Renal cortical epithelial cell (primary cell): ENCODE measurements around the gene IL11RA. TPM values are rescaled to one million over a fixed set of nuclear protein-coding genes. Genes with fewer than 3 reads are reported as not detected.

Experiments used
- DNase-seq: peaks from one replicate; pipeline ENCODE4 v3.0.0-alpha.2; 2011; ENCODE audit warnings: low read depth
- total RNA-seq: library from RNA; depleted of rRNA; stranded (reverse); fragments of >200 nt; gene quantifications from 2 replicates; pipeline ENCODE4 v1.2.3, GENCODE V29; 2014

Gene IL11RA
- total RNA-seq, 1 donor from 2014 or later, result 4.5 TPM

DNA sequence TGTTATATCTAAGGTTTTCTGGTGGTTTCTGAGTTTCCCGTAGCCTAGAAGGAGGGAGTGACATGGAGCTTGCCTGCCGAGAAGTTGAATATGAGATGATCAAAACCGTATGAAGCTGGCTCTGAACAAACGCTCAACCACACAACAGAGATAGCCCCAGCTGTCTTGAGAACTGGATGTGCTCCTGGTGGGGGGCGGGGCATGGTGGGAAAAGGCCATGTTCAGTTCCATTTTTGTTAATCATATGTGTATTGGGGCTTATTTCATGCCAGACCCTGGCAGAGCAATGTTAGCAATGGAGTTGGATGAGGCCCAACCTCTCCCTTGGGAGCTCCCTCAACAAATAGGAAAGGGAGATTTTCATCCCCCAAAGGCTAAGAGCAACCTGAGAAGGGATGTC, 34.2 kb downstream of the IL11RA start:
- DNase-seq, result no peak

DNA sequence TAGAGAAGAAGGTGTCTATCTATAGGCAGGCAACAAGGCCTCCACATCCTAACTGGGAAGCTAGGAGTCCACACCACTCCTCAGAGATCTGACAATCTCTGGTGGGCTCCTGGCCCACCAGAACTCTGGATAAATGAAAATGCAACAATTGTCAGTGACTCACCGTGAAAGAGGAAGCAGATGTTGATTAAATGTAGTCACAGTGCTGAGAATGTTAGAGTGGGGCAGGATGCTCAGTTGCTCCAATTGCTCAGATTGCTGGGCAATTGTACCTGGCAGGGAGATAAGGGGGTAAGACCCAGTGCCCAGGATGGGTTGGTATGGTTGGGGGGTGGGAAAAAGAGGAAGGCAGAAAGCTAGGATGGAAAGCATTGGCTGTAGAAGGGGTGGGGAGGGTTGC, 34.7 kb downstream of the IL11RA start:
- no peak for DNase-seq

DNA sequence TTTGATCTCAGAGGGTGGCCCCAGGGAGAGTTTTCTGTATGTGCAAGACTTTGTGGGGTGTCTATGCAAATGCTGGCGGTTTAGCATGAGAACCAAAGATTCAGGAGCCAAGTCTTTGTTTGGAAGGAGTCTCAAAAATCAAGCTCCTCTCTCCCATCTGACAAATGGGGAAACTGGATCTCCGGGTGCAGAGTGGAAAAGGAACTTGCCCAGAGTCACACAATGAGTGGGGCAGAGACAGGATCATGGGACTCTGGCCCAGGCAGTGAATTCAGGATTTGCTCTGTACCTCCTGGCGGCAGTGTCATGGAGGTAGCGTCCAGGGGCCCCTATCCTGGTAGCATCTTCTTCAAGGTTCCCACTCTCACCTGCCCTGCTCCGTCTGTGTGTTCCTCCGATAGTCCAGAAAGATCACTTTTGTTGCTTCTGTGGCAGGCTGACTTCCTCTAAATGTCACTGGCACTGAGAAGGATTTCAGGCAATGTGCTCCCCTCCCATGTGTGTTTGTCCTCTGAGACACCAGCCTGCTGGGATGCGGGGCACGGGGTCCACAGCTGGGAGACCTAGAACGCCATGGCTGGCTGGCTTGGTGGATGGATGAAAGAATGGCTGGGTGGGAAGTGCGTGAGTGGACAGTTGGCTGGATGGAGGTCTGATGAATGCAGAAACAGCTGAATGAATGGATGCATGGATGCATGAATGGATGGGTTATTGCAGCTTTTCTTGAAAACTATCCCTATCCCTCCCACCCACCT, 35.5 kb downstream of the IL11RA start:
- no peak for DNase-seq

DNA sequence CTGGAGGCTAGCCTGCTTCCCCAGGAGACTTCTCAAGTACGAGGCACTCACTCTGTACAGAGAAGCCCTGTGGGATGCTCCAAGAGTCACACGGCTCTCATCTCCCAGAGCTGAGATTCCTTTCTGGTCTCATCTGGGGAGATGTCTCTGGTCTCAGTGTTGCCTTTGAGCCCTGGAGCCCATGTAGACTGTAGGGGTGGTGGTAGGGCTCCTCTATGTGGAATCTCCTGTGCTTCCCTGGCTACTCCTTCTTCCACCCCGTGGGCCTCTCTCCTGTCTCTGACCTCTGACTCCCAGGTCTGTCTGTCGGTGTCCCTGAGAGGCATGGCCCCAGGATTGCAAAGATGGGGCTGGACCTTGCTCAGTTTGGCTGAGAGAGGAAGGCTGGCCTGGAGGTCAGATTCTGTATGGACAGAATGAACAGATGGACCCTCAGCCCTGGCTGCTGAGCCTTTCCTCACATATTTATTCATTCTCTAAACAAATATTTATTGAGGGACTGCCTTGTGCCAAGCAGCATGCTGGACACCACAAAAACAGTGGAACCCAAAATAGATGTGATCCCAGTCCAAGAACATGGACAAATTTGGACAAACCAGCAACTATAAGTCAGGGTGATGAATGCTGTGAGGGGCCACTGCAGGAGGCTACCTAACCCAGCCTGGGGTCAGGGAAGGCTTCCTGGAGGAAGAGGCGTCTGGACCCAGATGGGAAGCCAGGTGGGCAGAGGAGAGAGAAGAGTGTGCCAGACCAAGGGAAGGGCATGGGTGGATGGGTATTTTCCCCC, 36.5 kb downstream of the IL11RA start:
- no peak for DNase-seq

DNA sequence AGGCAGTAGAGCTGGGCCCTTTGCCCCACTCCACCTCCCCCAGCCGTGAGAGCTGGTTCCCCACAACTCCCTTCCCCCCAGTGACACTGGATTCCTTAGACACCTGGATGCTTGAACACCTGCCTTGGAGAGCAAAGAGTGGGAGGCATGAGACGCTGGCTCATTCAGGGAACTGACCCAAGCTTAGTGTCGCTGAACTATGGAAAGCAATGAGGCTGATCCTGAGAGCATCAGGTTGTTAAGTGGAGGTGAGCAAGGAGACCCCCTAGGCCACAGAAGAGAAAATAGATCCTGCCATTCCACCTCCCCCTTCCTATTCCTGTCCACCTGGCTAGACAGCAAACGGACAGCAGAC, 37.1 kb downstream of the IL11RA start:
- no peak for DNase-seq

DNA sequence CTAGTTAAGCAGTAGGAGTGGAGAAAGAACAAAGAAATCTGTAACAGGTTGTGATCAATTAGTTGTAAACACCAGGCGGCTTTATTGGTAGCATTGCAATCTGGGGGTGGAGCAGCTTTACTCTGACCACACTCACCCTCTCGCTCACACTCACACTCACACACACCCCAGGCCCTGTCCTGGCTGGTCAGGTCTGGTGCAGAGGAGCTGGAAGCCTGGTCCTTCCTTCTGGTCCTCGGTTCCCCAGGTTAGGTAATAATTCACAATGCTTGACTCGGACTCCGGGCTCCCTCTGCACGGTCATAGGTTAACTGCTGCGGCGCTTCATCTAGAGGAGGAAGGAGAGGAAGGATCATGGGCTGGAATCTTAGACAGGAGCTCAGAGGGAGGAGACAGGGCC, 37.5 kb downstream of the IL11RA start:
- no peak for DNase-seq

DNA sequence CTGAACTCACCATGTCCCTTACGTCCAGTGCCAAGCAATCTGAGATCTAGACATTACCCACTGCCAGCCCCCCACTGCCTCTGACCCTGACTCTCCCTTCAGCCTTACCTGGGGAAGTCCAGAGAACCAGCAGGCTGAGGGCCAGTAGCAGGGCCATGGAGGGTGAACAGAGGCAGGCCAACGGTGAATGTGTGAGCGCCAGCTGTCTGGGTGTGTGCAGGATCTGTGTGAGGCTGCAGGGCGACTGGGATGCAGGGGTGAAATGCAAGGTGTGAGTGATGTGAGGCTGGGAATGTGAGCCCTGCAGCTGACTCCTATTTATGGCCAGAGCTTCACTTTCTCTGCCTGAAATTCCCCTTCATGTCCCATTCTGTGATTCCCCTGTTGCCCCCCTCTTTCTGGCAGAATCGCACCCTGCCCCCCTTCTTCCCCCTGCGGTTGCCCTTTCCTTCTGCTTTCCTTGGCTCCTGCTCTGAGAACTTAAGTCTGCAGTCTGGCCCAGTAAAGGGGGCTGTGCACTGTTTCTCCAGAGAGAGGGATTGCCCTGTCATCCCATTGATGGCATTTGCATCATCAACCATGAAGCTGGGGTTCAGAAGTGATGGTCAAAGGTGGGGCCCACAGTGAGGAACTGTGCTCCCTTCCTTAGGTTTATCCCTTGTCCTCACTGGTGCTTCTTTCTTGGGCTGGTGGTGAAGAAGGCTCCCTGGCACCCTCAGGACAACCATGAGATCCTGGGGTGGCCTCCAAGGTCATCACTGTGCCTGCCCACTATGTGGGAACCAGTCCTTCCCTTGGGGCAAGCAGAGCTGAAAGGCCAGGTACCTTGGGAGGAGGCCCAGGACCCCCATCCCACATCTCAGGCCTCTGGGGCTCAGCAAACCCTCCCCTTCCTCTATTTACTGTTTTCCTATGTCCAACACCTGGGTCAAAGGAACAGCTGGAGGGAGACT, 39.3 kb downstream of the IL11RA start, which contains the start of gene CCL19:
TSS of gene CCL19 (minus strand) at position 294 of the 953 bp plus-strand sequence. CDS start at position 157, 137 bp downstream.
- DNase-seq, result no peak

DNA sequence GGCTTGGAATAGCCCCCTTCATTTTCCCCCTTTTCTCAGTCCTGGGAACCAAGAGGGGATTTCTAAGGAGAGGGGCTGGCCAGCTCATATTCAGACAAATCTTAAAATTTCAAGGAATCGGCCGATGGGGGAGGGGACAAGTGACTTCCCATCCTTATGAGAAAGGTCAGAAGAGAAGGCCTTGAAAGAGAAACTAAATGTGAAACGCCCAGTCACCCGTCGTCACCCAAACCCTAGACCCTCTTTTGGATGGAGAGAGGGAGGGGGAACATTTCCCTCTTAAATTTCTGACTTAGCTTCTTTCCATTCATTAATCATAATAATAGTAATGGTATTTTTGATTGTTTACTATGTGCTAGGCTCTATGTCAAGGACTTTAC, 39.9 kb downstream of the IL11RA start:
- no peak for DNase-seq

DNA sequence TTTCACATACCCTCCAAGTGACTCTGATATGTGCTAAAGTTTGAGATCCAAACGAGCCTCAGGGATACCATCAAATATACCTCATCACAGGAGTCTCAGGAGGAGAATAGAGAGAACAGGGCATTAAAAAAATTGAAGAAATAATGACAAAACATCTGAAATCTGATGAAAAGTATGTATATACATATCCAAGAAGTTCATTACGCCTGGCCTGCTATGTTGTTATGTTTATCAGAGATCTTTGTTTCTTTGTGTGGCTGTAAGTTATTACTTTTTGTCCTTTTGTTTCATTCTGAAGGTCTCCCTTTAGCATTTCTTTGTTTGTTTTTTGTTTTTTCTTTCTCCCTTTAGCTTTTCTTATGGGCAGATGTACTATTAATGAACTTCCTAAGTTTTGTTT, 41.6 kb downstream of the IL11RA start:
- no peak for DNase-seq

DNA sequence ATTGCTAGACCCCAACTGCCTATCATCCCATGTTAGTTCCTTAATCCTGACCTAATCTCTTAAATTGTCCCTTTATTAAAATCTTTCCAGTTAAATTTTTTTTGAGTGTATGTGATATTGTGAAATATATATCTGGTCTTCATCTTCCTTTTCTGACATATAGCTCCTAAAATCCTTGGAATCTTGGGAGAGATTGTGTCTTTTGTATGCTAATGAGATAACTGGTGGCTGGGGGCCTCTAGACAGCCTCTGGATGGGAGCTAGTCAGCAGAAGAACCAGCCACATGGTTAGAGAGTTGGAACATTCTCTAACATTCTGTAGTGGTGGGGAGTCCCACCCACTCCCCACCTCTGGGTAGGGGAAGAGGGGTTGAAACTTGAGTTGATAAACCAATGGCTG, 42.8 kb downstream of the IL11RA start:
- no peak for DNase-seq

DNA sequence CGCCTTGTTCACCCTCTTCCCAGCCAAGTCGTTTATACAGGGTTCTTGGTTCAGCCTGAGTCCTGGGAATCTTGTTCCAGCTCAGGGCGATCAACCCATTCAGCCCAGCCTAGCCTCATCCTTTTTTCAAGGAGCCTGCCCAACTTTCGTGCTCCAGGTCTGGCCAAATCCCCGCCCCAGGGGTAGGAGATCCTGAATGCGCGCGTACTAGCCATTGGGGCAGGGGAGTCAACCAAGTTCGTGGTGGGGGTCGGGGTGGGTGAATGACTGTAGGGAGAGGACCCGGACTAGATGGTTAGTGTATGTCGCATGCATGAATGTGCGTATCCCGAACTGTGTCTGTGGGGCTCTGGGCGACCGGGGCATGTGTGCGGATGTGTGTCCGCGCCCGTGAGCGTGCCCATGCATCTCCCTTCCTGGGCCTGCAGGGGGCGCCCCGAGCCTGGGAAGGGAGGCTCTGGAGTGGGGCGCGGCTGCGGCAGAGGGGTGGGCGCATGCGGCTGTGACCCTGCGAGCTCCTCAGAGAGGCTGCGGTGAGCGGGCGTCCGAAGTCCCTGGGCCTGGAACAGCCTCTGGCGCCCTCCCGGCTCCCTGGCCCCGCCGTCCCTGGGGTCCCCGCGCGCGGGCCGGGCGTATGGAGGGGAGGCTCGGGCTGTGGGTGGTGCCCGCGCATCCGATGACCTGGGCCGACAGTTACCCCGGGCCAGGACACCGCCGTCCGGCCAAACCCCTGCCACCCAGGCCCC, 49.2 kb downstream of the IL11RA start:
- peak; percentile 6 for DNase-seq

DNA sequence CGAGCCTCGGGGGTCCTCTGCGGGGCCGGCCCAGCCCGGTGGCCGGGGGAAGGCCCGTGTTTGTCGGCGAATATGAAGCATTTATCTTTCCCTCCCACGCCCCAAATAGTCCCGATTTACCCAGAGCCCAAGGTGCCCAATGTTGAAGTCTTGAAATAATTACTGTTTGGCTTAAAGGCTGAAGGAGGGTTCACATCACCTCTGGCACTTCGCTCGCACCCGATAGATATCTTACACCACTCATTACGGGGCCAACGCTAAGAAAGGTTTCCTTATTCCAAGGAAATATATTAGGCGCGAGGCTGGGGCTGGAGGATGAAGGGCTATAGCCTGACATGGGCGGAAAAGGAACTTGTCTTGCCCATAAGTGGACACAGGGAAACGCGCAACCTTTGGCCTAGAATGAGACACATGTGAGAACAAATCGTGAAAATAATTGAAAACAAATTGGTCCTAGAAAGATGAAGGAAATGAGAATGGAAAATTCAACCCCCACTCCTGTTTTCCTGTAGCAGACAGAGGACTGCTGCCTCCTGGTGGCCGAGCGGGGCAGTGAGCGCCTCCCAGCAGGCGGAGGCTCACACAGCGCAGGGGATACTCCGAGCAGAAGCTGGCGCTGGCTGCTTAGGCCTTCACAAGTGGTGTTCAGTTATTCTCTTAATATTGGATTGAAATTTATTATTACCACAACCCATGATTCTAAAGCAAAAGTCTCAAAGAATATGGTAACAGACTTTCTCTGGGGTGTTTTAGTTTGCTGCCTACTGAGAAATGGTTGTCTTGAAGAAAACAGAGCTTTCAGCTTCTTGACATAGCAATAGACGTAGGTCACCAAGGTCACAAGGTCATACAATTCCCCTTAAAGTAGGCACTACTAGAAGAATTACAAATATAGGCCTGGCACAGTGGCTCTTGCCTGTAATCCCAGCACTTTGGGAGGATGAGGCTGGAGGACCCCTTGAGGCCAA, 50.1 kb downstream of the IL11RA start:
- DNase-seq, result peak; percentile 70

DNA sequence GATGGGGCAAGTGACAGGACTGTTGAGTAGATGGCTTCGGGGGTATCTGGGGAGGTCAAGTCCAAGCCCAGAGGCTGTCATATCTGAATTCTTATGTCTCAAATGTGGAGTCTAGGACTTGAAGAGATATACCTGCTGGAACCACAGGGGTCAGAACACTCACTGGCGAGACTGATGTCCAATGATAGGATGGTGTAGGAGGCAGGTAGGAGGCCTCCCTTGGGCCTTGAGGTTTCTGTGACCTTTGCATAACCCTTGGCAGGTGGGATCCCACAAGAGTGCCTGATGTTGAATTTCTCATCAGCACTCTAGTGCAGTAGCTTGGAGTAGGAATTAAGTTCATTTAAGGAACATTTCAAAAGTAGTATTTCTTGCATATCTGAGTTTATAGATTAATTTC, 55.1 kb downstream of the IL11RA start:
- no peak for DNase-seq

DNA sequence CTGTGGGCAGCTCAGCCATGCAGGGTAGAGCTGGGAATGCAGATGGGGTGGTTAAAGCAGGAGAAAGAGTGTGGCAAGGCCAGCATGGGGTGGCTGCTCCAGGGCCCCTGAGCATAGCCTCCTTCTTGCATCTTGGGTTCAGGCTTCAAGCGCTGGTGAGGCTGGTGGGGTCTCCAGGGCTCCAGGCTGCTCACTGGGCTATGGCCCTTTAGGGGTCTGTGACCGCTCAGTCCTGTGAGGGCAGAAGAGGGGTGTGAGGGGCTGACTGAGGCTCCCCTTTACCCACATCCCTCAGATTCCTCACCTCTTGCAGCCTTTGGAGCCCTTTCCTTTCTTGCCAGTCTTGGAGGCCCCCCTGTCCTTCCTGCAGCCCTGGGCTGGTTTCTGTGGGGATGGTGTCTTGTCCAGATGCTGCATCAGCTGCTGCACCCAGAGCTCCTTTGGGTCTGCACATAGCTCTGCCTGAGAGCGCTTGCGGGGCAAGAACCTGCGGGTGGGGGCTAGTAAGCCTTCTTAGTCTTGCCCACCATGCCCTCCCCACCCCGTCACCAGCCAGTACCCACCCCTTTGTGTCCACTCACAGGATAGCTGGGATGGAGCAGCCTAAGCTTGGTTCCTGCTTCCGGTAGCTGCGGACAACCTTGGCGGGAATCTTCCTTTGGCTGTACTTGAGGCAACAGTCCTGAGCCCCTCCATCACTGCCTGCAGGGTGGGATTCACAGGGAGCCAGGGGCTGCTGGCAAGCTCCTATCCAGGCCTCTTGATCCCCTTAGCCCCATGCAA, 57.4 kb downstream of the IL11RA start:
- DNase-seq, result no peak

DNA sequence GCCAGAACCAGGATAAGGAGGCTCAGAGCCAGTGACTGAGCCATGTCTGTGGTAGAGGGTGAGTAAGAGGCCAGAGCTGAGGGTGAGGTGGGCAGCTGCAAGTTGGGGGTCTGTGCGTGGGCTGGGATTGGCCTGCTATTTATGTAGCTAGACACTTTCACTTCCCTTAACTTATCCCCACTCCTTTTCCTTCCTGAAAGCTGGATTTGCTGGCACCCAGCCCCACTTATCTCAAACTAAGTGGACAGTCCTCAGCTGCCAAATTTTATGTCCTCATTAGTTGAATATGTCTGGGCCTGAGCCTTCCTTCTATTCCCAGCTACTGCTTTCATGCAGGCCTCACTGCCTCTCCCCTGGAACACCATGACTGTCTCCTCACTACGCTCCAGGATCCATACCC, 58.0 kb downstream of the IL11RA start, which contains the start of gene CCL21:
TSS of gene CCL21 (minus strand) at position 114 of the 400 bp plus-strand sequence. CDS start at position 44, 70 bp downstream.
- DNase-seq, result no peak
